IPS DF 6.9 (cell line): ENCODE results near the gene ZNF649.

ENCODE experiments used
- DNase-seq: peaks from one replicate; pipeline ENCODE4 v3.0.0-alpha.2; 2013; ENCODE audit warnings: low read depth, low spot score
- H3K27ac ChIP-seq: one replicate; pipeline ENCODE4 v1.5.1; 2013; ENCODE audit warnings: low read length, control low read depth
- H3K27me3 ChIP-seq: 2 replicates; pipeline ENCODE4 v1.6.1; 2013; ENCODE audit warnings: mild to moderate bottlenecking, low read length; ENCODE audit not compliant: control insufficient read depth, insufficient read depth
- H3K36me3 ChIP-seq: 2 replicates; pipeline ENCODE4 v1.6.1; 2013; ENCODE audit warnings: low read length; ENCODE audit not compliant: control insufficient read depth, insufficient read depth
- H3K4me1 ChIP-seq: 2 replicates; pipeline ENCODE4 v1.6.1; 2013; ENCODE audit warnings: low read length; ENCODE audit not compliant: control insufficient read depth, insufficient read depth
- H3K4me3 ChIP-seq: 2 replicates; pipeline ENCODE4 v1.5.1; 2013; ENCODE audit warnings: mild to moderate bottlenecking, low read length
- H3K9me3 ChIP-seq: 2 replicates; pipeline ENCODE4 v1.6.1; 2013; ENCODE audit warnings: low read length, inconsistent platforms; ENCODE audit not compliant: control insufficient read depth, insufficient read depth
- WGBS: extraction: QIAGEN DNeasy Blood & Tissue Kit; methylation state at CpG from one replicate; pipeline ENCODE4 v1.1.7; 2013; ENCODE audit warnings: mixed read lengths, missing lambda C conversion rate; ENCODE audit not compliant: insufficient read length, insufficient coverage; 5-methylcytosine and 5-hydroxymethylcytosine counted together

ZNF649 gene

GRCh38 chr19:51889934-51890333, 14.9 kb downstream of the ZNF649 start:
- peaks cover 47% of the 10 kb centered on the region for H3K36me3 ChIP-seq
- peaks cover 18% of the 10 kb centered on the region for H3K9me3 ChIP-seq
- H3K27me3 ChIP-seq: no peaks in the 10 kb centered on the region
- no peaks in the 10 kb centered on the region for H3K4me1 ChIP-seq
- H3K27ac ChIP-seq: no peak overlapping the region
- DNase-seq: no peak
- H3K4me3 ChIP-seq: no peak overlapping the region

DNA sequence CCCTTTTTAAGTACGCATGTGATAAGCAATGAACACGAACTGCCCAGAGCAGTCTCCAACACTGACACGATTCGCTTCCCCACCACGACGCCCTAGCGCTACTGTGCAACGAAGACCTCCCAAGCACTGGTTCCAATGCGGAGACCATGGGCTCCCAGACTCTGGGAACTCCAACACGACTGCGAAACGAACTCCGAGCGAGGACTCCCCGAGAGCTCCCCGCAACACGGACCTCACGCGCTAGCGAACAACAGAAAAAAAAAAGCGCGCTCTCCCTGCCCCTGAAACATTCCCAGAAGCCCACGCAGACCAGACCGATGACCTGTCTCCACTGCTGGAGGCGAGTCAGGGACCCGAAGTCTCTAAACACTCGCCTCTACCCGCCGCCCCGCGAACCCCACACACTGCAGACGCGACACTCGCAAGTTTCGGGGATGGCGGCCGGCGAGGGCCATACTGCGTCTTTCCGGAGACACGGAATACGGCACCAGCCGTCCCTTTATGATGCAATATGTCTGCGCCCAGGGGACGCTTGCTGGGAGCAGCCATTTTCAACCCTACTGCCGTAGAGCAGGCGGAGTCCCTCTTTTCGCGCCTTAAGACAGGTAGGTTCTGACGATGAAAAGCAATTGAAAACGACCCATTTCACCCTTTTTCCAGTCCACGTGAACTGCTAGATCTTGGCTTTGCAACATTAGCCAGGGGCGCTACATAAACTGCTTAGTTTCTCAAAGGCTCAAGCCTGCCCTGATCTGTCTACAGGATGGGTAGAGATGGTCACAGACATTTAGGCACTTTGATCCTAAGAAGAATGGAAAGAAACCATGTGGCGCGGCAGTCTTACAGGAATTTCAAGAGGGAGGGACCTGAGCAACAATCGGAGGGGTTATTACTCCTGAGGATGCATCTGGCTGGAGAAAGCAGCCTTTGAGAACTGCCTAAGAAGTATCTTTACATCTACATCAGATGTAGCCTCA, 17.0 kb downstream of the ZNF649 start, which contains the start of gene ZNF577:
Gene ZNF577 (minus strand): TSS at position 430 of the 977 bp plus-strand sequence. CDS start 7,569 bp downstream, outside the sequence.
- Histone ChIP-seq H3K4me1 (no peaks in the 10 kb centered on the region), H3K4me3 (peak within 1 kb of the TSS; percentile 51), H3K9me3 (peaks cover 15% of the 10 kb centered on the region), H3K36me3 (peaks cover 32% of the 10 kb centered on the region), H3K27ac (no peak within 1 kb of the TSS), H3K27me3 (no peaks in the 10 kb centered on the region)
- DNase-seq: peak; percentile 64
- no CpG with 5 or more reads among the region's 56 CpGs for WGBS

GRCh38 chr19:51884713-51885112, 20.1 kb downstream of the ZNF649 start:
- no peak for DNase-seq
- H3K4me3 ChIP-seq: no peak overlapping the region
- no CpG with 5 or more reads among the region's 2 CpGs for WGBS
- no peaks in the 10 kb centered on the region for H3K27me3 ChIP-seq
- H3K36me3 ChIP-seq: peaks cover 19% of the 10 kb centered on the region; the same call in 1 of the 2 replicates
- no peak overlapping the region for H3K27ac ChIP-seq
- no peaks in the 10 kb centered on the region; the same call in 1 of the 2 replicates for H3K9me3 ChIP-seq
- no peaks in the 10 kb centered on the region for H3K4me1 ChIP-seq

- H3K4me1 ChIP-seq: no peaks in the 10 kb centered on the region
- no peaks in the 10 kb centered on the region; the same call in 1 of the 2 replicates for H3K27me3 ChIP-seq
- no CpG with 5 or more reads among the region's 3 CpGs for WGBS
- H3K27ac ChIP-seq: no peak overlapping the region
- H3K36me3 ChIP-seq: peaks cover 18% of the 10 kb centered on the region; the same call in 1 of the 2 replicates
- no peak overlapping the region for H3K4me3 ChIP-seq
- DNase-seq: no peak
- H3K9me3 ChIP-seq: peaks cover 2% of the 10 kb centered on the region
These were observed 22.3 kb downstream of the ZNF649 start for GRCh38 chr19:51882518-51882917.

DNA sequence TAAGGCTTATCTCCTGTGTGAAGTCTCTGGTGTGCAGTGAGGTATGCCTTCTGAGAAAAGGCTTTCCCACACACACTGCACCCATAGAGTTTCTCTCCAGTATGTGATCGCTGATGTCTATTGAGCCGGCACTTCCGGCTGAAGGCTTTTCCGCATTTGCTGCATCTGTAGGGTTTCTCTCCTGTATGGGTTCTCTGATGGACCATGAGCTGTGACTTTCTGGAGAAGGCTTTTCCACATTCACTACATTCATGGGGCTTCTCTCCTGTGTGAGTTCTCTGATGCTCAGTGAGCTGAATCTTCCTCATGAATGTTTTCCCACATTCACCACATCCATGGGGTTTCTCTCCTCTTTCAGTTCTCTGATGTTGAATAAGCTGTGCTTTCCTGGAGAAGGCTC, 31.7 kb downstream of the ZNF649 start:
- Histone ChIP-seq H3K27me3 (no peaks in the 10 kb centered on the region), H3K4me3 (no peak overlapping the region), H3K9me3 (peaks cover 34% of the 10 kb centered on the region), H3K4me1 (no peaks in the 10 kb centered on the region), H3K27ac (no peak overlapping the region), H3K36me3 (peaks cover 70% of the 10 kb centered on the region)
- no peak for DNase-seq
- no CpG with 5 or more reads among the region's 4 CpGs for WGBS

DNA sequence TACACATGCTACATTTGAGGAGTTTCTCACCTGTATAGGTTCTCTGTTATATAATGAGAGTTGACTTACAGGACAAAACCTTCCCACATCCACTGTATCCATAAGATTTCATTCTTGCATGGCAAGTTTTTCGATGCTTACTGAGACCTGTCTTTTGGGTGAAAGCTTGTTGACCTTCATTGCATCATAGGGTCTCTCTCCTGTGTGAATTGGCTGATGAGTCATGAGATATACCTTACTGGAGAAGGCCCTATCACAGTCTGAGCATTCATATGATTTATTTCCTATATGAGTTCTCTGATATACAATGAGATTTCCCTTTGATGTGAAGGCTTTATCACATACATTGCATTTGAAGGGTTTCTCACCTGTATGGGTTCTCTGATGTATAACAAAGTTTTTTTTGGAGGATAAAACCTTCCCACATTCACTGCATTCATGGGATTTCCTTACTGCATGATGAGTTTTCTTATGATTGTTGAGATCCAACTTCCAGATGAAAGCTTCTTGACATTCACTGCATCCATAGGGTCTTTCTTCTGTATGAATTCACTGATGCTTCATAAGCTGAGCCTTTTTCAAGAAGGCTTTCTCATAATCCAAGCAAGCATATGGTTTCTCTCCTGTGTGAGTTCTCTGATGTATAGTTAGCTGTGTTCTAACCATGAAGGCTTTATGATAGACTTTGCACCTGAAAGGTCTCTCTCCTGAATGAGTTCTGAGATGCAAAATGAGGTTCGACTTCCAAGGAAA, 42.8 kb downstream of the ZNF649 start:
- Histone ChIP-seq H3K4me3 (no peak overlapping the region), H3K4me1 (no peaks in the 10 kb centered on the region), H3K27me3 (no peaks in the 10 kb centered on the region), H3K27ac (no peak overlapping the region), H3K36me3 (peaks cover 15% of the 10 kb centered on the region; the same call in 1 of the 2 replicates), H3K9me3 (peaks cover 8% of the 10 kb centered on the region)
- no CpG with 5 or more reads among the region's 2 CpGs for WGBS
- no peak for DNase-seq
